ENCODE data around the gene TUBA3D.
"Not testable (repeated sequence)": the region's sequence is repeated elsewhere in the genome, so short reads cannot be mapped to it uniquely, and the experiment has no call there.

DNA sequence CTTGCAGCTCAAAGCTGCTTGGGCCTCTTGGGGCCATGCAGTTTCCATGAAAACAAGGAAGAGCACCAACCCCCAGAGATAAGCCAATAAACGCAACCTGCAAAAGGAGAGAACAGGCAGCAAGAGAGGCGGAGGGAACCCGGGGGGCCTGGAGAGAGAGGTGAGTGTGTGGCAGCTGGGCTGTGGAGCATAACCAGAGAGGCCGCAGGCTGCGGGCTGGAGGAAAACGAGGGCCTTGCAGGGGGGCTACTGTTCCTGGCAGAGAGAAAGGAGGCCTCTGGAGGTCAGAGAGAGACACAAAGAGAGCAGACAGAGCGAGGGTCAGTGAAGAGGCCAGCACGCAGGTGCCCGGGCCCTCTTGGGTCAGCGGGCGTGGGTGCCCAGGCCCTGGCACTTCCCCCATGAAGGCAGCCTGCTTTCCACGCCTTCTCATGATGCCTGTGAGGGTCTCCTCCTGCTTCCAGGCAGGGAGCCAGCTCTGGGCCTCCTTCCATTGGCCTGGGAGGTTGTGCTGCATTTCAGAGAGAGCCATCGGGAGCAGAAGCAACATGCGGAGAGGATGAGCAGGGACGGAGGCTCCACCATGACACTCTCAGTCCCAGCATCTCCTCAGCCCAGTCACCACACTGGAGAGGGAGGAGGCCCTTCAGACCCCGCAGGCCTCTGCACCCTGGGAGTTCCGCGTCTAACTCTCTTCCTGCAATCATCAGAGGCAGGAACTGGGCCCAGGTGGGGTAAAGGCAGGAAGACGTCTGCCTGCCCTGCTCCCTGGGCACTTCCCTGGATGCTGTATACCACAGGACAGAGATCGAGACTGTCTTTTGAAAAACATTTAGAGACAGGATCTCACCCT is 14.9 kb downstream of the TUBA3D start:
- not testable (repeated sequence) for TF ChIP-seq EZH2 (IDR thresholded peaks at IDR 0.05)
- TF ChIP-seq, protein P1, sequence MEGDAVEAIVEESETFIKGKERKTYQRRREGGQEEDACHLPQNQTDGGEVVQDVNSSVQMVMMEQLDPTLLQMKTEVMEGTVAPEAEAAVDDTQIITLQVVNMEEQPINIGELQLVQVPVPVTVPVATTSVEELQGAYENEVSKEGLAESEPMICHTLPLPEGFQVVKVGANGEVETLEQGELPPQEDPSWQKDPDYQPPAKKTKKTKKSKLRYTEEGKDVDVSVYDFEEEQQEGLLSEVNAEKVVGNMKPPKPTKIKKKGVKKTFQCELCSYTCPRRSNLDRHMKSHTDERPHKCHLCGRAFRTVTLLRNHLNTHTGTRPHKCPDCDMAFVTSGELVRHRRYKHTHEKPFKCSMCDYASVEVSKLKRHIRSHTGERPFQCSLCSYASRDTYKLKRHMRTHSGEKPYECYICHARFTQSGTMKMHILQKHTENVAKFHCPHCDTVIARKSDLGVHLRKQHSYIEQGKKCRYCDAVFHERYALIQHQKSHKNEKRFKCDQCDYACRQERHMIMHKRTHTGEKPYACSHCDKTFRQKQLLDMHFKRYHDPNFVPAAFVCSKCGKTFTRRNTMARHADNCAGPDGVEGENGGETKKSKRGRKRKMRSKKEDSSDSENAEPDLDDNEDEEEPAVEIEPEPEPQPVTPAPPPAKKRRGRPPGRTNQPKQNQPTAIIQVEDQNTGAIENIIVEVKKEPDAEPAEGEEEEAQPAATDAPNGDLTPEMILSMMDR (IDR thresholded peaks at IDR 0.05), result not testable (repeated sequence)
